A549 (cell line): ENCODE data around the gene KRT76.

Experiments
- CTCF ChIP-seq: fragments of >200 bp; sonication (Bioruptor Twin); formaldehyde crosslinking; IDR thresholded peaks from 3 replicates; pipeline ENCODE4 v1.5.1; 2016
- E2F6 ChIP-seq: IDR thresholded peaks from 2 replicates; pipeline ENCODE4 v1.6.1; 2012; ENCODE audit warnings: low read depth, borderline replicate concordance
- ESRRA ChIP-seq: fragments of 150-350 bp; IDR thresholded peaks from 2 replicates; pipeline ENCODE4 v1.6.1; 2014; ENCODE audit warnings: mild to moderate bottlenecking, low read length, borderline replicate concordance
- MAX ChIP-seq: IDR thresholded peaks from 2 replicates; pipeline ENCODE4 v1.6.1; 2012
- NFE2L2 ChIP-seq: fragments of 150-350 bp; conservative IDR thresholded peaks from 2 replicates; pipeline ENCODE4 v1.6.1; 2014; ENCODE audit warnings: low read length
- PBX3 ChIP-seq: IDR thresholded peaks from 2 replicates; pipeline ENCODE4 v1.6.1; 2012
- RAD21 ChIP-seq, 2 experiments: fragments of >200 bp in 1 of 2; sonication (Bioruptor Twin) in 1 of 2; formaldehyde crosslinking in 1 of 2; IDR thresholded peaks in 1 of 2; conservative IDR thresholded peaks in 1 of 2; 2 replicates in 1 of 2; 3 replicates in 1 of 2; pipeline ENCODE4 v1.6.1; 2012 to 2018; ENCODE audit warnings: inconsistent platforms in 1 of 2
- TP53 ChIP-seq: fragments of 250-450 bp; sonication (Bioruptor Pico); IDR thresholded peaks from 2 replicates; pipeline ENCODE4 v1.5.0; 2021; ENCODE audit warnings: mild to moderate bottlenecking, moderate library complexity

- TF ChIP-seq CTCF (no peak), PBX3 (no peak), NFE2L2 (no peak), ESRRA (no peak), E2F6 (no peak), MAX (no peak), RAD21 (conservative IDR thresholded peaks at IDR 0.05 in 1 of 2, IDR thresholded peaks at IDR 0.05 in 1 of 2) (no peak), TP53 (no peak)
Measured at GRCh38 chr12:52755533-52755932, 21.6 kb downstream of the KRT76 start.
